Iris pigment epithelial cell (primary cell): Measurements from ENCODE around the gene MYEF2.

Experiments used
- DNase-seq: peaks from one replicate; pipeline ENCODE4 v3.0.0-alpha.2; 2011; ENCODE audit warnings: low read depth

The MYEF2 gene, protein sequence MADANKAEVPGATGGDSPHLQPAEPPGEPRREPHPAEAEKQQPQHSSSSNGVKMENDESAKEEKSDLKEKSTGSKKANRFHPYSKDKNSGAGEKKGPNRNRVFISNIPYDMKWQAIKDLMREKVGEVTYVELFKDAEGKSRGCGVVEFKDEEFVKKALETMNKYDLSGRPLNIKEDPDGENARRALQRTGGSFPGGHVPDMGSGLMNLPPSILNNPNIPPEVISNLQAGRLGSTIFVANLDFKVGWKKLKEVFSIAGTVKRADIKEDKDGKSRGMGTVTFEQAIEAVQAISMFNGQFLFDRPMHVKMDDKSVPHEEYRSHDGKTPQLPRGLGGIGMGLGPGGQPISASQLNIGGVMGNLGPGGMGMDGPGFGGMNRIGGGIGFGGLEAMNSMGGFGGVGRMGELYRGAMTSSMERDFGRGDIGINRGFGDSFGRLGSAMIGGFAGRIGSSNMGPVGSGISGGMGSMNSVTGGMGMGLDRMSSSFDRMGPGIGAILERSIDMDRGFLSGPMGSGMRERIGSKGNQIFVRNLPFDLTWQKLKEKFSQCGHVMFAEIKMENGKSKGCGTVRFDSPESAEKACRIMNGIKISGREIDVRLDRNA

DNA sequence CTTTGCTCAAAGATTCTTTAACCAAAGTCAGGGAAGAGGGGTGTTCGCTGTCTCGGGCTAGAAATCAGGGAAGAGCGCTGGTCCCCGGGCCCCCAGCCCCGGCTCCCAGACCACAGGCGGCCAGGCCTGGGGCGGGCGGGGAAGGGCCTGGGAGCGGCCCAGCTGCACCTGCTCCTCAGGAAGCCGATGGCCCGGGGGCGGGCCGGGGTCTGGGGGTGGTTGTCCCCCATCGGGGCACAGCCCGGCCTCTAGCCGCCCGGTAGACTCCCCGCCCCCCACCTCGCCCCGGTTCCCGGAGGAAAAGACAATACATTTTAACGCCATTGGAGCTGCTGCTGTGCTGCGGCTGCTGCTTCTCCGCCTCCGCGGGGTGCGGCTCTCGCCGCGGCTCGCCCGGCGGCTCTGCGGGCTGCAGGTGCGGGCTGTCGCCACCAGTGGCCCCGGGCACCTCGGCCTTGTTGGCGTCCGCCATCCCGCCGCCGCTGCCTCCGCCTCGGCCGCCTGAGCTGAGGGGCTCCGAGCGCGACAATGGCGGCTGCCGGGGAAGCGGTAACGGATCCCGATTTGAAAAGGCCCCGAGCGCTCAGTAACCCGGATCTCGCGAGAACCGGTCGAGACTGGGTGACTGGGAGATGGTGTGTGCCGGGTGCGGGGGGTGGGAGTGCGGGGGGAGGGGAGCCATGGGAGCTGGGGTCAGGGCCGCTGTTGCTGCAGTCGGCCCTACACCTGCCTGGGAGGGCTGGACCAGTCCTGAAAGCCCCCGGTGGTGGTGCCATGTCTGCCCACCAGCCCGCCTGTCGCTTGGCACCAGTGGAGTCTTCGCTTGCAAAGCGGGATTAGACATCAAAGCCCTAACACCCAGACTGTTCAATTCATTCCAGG is at the start of gene MYEF2:
MYEF2 (minus strand) TSS at position 530 of the 882 bp plus-strand sequence; CDS start at position 472, 58 bp downstream.
- peak; percentile 75 for DNase-seq

DNA sequence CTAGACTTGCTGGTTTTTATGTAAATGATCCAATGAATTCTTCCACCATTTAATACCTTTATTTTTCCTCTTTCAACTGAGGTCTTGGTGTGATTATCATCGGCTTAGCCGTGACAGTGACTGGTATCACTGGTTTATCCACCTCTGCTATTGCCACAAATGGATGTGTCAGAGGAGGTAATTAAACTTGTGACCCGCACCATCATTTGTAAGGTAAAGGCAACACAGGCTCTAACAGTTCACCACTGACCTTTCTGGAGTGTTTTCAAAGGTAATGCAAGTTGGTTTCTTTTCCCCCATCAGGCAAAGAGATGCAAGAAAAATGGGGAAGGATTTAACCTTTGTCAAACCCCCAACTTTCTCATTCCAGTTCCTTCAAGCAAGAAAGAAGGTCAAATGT is 47.7 kb upstream of the MYEF2 start:
- no peak for DNase-seq

DNA sequence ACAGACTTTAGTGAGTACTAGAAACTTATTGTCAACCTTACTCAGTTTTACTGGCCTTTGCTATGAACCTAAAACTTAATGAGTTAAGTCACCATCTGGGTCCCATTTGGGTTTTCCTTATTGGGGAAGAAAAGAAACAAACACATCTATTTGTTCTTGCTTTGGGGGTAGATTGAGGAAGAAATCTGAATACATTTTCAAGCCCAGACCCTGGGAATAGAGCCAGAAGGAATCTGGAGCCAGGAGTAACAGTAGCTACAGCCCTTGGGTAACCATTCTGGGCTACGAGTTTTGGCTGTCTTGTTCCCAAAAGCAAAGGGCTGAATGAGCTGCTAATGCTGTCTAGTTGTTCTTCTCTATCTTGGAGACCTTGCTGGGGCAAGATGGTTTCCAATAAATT is 44.5 kb upstream of the MYEF2 start:
- DNase-seq: no peak

DNA sequence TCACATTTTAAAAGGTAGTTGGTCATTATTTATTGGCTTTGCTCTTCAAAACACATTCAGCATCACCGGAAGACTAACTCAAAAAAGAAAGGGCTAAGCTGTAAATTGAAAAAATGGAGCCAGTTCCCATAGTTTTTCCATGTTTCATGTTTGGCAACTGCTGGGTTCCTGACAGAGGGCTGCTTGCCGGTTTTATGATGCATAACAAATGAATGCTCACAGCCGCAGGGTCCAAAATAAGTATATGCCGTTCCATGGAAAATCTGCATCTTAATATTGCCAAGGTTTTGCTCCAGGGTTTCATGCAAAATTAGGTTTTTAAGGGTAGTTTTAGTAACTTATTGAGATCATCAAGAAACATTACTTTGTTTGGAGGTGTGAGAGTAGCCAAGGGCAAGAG is 43.8 kb upstream of the MYEF2 start:
- no peak for DNase-seq

DNA sequence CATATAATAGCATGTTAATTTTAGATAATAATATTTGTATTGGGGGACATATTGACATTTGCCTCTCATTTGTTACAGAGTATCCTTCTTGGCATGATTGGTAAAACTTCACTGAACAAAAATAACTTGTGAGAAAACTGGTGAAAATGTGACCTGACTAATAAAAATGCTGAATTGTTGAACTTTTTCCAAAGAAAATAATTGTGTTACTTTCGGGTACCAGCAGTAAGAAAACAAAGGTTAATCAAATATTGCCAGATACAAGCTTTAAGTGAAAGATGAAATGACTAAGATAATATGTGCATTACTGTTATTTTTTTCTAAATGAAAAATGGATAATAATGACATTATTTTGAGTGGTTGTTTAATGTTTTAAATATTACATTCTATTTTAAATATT is 43.2 kb upstream of the MYEF2 start:
- no peak for DNase-seq

DNA sequence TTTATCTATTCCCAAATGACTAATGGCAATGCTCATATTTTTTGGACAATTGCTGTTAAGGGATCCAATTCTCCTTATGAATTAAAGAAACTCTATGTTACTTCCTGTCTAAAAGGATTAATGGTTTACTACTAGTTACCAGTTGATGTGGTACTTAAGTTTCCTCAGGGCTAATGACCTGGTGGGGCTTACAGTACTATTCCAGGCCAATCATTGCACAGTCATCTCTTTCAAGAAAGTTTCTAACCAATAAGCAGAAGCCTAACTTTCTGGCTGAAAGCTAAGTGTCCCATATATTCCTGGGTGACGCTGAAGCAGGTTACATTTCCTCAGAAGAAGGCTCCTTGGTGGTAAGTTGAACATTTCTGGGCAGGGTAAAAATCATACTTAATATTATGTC is 27.9 kb upstream of the MYEF2 start, which contains the start of gene SLC12A1:
SLC12A1 (plus strand) TSS at position 322 of the 400 bp plus-strand sequence. CDS start 1,418 bp downstream, outside the sequence.
- no peak for DNase-seq

DNA sequence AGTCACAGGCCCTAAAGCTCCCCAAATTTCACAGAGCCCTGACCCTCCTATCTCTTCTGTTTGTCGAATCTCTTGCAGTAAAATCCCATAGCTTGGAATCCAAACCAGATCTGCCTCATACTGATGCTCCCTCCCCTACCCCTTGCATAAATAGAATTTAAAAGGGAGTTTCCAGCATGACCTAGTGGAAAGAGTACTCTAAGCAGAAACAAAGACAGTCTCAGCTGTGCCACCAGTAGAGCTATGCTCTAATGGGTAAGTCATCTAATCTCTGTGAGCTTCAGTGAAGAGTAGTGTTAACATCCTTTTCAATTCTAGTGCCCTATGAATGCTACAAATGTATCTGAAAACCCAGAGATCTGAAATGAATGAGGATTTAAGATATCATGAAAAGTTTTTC is 24.0 kb upstream of the MYEF2 start:
- no peak for DNase-seq

DNA sequence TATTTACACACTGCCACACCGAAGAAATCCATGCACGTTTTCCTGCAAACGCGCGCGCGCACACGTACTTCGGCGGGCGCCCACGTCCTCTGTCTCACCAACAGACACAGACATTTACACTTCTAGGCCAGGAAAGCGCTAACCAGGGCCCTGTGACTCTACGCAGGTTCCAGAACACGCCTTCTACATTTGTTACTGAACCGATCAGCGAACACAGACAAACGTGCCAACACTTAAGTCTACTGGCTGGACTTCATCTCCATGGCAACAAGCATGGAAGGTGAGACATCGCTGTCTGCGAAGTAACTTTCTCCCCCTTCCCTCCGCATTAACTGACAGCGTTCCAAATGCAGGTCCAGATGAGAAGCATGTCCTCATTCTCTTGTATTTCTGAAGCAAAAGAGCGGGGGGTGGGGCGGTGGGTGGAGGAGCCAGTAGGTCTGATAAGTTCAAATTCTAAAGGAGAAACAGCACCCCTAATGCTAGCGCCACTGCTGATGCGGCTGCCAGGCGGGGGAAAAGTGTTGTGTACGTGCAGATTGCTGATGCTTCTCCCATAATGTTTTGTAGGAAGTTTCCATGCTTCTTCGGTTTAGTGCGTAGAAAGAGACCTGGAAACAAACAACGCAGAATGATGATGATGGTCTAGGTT is 13.6 kb upstream of the MYEF2 start, which contains the start of gene CTXN2:
CTXN2 (plus strand) TSS at position 92 of the 652 bp plus-strand sequence. CDS start 9,636 bp downstream, outside the sequence.
- DNase-seq: peak; percentile 10

DNA sequence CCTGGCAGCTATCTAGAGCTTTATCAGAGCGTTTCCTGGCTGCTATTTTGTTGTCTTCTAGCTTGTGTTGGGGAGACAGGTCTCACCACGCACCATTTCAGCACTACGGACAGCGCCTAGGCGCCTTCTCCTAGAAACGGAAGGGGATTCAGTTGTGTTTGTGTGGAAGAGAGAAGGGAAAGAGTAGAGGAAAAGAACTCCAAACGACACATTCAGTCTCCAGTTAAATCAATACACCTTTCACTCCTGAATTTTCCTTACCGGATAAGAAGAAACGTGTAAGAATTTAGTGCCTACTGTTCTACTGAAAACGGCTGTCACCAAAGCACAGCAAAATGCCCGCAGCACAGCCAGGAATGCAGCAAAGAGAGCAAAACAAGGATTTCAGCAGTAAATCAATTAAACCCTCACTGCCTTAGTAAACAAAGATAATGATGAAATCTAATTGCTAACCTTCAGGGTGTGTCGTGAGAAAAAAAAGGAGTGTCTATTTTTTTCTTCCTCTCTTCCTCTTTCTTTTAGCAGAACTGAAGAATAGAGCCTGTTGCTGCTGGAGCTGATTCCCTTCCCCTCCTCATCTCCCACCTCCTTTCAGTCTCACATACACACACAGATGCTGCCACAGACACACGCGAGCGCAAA is 13.0 kb upstream of the MYEF2 start:
- DNase-seq: peak; percentile 75

DNA sequence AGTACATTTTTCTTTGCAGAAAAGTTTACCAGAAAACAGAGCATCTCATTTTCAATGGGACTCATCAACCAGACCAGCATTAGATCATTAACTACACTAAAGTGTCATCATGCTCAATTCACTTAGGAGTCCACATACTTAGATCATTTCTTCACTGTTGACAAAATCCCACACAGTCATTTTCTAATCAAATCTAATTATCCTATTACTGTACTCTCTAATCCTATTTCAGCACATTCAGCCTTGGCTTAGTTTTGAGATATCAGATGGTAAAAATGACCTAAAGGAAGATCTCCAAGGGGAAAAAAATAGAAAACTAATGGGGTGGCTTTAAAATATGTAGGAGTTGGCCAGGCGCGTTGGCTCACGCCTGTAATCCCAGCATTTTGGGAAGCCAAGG is 8.2 kb upstream of the MYEF2 start:
- no peak for DNase-seq

DNA sequence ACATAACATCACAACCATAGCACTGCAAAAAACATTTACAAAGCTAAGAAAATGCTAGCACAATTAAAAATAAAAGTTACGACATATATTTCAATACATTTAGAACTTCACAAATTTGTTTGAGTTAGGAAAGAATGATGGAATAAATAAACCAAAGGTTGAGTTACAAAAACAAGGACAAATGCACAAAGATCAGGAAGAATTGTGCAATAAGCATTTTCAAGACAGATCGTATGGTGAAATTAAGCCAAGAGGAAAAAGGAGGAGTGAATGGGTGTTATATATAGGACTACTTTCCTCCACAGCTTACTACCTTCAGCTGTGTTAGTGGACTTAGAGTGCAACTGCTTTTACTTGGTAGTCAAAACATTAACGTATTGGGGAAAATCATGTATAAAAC is 7.4 kb upstream of the MYEF2 start:
- DNase-seq: peak; percentile 14

DNA sequence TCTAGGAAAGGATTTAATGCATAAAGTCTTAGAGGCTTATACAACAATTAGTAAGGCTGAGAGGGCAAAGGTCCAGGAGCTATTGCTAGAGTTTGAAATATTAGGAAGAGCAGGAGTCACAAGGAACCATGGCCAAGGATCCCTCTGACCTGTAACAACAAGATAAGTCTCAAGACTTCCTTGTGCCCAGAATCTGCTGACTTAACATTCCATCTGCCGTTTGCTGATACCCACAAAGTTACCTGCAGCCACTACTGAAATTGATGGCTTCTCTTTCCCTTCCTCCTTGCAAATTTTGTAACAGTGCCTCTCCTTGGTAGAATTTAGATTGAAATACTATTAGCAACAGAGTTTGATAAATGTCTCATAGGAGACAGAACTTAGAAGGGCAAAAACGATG is 4.7 kb upstream of the MYEF2 start:
- no peak for DNase-seq

DNA sequence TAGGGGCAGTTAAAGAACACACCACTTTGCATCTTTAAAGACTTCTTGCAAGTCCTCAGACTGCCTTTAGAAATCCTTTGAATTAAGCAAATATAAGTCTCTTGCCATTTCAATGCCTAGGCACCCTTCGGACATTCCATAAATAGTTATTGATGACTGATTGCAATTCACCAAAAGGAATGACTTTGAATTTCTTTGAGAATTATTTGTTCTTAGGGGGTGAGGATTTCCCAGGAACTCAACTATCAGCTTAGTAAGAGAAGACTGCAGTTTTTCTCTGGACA is 495 bp upstream of the MYEF2 start:
- DNase-seq: no peak

DNA sequence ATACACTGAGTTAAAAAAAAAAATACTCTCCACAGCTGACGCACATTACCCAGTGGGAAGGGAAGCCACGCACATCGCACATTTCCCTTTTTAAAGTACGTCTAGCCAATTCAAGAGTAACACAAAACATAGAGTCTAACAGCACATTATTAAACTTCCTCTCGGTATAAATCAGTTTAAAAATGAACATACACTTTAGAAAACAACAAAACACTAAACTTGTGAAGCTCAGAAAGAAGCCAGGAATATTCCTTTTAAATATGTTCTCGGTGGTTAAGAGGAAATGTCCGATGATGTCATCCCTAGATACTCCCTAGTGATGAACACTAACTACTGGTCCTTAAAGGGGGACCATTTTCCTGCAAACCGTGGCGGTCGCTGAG is 721 bp downstream of the MYEF2 start:
- DNase-seq: peak; percentile 76

DNA sequence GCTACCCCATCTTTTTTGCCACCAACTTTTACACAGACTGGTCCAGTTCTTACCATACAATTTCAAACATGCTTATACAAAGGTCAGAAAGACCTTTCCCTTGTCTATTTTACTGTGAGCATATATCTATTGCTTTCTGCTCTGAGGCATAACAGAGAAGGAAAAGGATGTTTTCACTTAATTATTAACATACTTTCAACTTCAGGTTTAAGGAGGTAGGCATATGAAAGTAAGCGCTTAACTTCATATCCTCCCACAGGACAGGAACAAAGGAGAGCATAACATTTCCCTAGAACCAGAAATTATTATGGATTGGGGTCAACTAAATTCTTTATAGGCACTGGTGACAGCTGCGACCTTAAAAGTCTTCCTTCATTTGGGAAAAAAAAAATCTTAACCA is 1.1 kb downstream of the MYEF2 start:
- DNase-seq: no peak

DNA sequence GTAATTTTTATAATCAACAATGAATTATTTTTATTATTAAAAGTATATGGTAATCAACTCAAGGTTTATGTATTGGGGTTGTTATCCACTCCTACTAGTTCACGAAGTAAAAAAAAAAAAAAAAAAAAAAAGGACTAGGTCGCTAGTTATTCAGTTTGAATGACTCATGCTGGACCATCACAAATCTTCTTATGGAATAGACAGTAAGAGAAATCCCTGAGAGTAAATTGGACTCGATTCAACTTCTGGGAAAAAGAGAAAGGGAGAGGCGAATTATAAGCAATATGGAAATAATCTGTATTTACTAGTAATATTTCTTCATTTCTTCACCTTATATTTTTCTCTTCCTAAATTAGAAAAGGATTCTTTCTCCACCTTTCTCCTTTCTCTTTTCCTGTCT is 2.0 kb downstream of the MYEF2 start:
- peak; percentile 12 for DNase-seq

DNA sequence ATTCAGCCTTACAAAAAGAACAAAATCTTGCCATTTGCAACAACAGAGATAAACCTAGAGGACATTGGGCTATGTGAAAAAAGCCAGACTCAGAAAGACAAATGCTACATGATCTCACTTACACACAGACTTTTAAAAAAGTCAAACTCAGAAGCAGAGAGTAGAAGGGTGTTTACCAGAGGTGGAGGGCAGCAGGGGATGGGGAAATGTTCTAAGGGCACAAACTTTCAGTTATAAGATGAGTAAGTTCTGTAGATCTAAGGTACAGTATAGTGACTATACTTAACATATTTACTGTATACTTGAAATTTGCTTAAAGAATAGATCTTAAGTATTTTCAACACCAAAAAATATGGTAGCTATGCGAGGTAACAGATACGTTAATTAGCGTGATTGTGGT is 3.0 kb downstream of the MYEF2 start:
- DNase-seq: no peak

DNA sequence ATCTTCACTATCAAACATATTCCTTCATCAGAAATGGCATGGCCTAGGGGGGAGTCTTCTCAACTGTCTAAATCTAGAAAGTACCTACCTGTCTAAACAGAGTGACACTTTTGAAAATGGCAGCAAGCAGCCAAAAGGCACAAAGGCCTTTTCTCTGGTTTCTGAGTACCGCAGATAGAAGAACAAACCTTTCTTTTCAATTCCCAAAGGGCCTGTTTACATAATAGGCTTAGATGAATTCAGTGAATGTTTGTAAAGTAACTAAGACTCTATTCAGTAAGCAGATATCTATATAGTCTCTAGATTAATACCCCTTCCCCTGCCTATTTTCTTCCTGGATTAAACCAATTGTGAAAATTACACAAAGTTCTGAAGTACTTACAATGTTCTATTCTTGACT is 7.1 kb downstream of the MYEF2 start:
- no peak for DNase-seq

DNA sequence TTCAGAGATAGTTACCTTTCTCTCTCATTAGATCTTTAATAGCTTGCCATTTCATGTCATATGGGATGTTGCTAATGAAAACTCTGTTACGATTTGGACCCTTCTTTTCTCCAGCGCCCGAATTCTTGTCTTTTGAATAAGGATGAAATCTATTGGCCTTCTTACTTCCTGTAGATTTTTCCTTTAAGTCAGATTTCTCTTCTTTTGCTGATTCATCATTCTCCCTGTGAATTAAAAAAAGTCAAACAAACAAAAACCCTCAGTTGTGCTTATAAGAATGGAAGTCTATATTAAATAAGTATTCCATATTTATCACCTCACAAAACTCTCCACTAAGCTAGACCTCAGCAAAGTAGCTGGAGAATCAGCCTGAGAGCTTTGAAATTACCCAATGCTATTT is 9.5 kb downstream of the MYEF2 start:
- no peak for DNase-seq

DNA sequence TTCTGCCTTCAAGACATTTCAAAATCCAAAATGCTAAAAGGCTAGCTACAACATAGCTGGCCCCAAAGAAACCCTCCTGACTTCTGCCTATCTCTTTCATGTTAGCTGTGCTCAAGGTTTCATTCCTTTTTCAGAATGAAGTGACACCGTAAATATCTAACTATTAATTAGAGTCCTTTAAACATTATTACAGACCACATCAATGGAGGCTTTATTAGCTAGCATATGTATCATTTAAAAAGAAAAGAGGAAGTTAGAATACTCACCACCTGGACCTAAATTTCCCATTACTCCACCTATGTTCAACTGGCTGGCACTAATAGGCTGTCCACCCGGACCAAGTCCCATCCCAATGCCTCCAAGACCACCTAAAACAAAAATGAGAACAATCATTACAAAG is 24.6 kb downstream of the MYEF2 start:
- DNase-seq: no peak

DNA sequence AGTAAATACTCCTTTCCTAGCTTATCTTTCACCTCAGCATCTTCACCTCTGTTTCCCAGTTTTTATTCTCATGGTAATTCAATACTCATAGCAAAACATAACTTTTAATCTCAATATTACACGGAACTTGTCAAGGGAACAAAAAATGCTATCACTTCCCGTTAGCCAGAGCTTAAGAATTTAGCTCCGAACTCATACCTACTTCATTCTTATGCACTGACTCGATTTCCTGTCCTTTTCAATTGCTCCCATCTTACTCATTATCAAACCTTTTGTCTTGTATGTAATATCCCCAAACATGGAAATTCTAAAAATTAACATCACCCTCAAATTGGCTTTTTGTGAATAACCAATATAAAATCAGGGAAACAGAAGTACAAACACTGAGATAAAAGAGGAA is 28.2 kb downstream of the MYEF2 start:
- peak; percentile 91 for DNase-seq

DNA sequence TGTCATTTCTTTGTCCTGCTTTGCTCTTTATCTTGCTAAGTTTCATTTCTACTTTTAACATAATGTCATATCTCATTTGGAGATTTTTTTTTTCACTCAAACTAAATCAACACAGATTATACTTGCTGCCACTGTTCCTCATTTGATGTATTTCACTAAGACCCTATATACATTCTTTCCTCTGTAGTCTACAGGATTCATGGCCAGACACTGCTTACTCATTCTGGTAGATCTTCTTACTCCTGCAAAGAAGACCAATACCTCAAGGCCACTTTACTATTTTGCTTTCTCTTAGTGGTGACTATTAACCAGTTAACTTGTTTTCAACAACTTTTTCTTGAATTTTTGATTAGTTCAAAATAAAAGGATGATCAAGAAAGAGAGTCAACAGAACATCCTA is 30.7 kb downstream of the MYEF2 start:
- peak; percentile 47 for DNase-seq
